Brain microvascular endothelial cell (primary cell): ENCODE data around the gene OGT.
A peak's percentile ranks its signal among the peaks of the same experiment; 100 is the strongest.
"Not testable (repeated sequence)": the region's sequence is repeated elsewhere in the genome, so short reads cannot be mapped to it uniquely, and the experiment has no call there.

Source experiments
- DNase-seq: peaks from one replicate; pipeline ENCODE4 v3.0.0-alpha.2; 2020
- H3K27ac ChIP-seq: fragments of 250-450 bp; sonication (Bioruptor Pico); 2 replicates; pipeline ENCODE4 v1.5.1; 2020; ENCODE audit warnings: mild to moderate bottlenecking, moderate library complexity
- H3K27me3 ChIP-seq: fragments of 250-450 bp; sonication (Bioruptor Pico); replicated peaks from 2 replicates; pipeline ENCODE4 v1.5.1; 2020; ENCODE audit warnings: mild to moderate bottlenecking
- H3K36me3 ChIP-seq: fragments of 250-450 bp; sonication (Bioruptor Pico); replicated peaks from 2 replicates; pipeline ENCODE4 v1.5.1; 2020; ENCODE audit warnings: mild to moderate bottlenecking
- H3K4me3 ChIP-seq: 2 replicates; pipeline ENCODE4 v1.5.1; 2011; ENCODE audit warnings: low read depth, mild to moderate bottlenecking, control low read depth, low read length, moderate library complexity
- CTCF ChIP-seq: IDR thresholded peaks from 2 replicates; pipeline ENCODE4 v1.5.1; 2011; ENCODE audit warnings: low read depth, mild to moderate bottlenecking, moderate library complexity, low read length, control low read depth, inconsistent platforms; ENCODE audit errors: missing control alignments
- in situ Hi-C: cut with HindIII; loops from 2 replicates; pipeline ENCODE4 v1.10.0; 2017; ENCODE audit warnings: low sequenced_read_pairs, low pct_ligation_motif_present

Gene OGT

DNA sequence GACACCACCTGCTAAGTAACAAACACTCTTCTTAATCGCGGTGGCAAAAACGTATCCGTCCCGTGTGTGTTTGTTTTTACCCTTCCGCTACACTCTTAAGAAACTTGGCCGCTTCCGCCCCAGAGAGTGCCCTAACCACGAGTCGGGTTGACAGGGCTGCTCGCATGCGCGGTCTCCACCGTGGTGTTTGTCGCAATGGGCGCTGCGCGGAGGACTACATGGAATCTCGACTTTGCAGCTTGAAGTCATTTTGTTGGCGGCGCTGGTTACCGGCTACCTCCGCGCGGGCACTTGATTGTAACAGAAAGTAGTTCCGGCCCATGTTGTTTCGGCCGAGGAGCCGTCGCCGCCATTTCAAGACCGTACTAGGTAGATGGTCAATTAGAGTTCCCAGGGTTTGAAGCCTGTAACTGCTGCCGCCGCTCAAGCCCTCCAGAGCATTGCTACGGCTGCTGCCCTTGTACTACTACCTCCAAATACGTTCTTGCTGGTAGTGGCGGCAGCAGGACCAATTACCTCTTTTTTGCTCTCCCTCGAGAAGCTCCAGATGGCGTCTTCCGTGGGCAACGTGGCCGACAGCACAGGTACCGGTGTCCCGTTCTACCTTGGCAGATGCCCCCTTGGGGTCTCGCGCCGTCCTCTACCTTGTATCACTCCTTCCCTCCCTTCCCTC is at the start of gene OGT:
TSS of gene OGT (plus strand) at position 352 of the 673 bp plus-strand sequence. CDS start at position 548, 196 bp downstream.
- Histone ChIP-seq H3K36me3 (no peaks in the 10 kb centered on the region), H3K27ac (peak within 1 kb of the TSS; percentile 77), H3K4me3 (peak within 1 kb of the TSS; percentile 88), H3K27me3 (no peaks in the 10 kb centered on the region)
- no peak for TF ChIP-seq CTCF
- in situ Hi-C loops: no loop called here
- DNase-seq: peak; percentile 95

DNA sequence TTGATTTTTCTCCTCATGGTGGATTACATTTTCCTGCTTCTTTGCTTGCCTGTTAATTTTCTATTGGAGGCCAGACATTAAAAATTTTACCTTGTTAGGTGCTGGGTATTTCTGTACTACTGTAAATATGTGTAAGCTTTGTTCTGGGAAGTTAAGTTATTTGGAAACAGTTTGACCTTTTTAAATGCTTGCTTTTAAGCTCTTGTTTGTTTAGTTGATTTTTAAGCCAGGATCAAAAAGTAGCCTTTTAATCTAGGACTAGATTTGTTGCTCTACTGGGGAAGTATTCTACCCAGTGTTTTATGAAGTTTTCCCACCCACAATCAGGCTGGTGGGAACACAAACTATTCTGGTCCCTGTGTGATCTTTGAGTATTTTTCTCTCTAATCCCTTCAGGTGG is 45.1 kb upstream of the OGT start:
- Histone ChIP-seq H3K27me3 (no peaks in the 10 kb centered on the region), H3K36me3 (no peaks in the 10 kb centered on the region), H3K27ac (no peak overlapping the region), H3K4me3 (no peak overlapping the region)
- DNase-seq: no peak
- in situ Hi-C loops: no loop called here
- TF ChIP-seq CTCF: no peak

- in situ Hi-C loops: no loop called here
- DNase-seq: no peak
These were observed 43.4 kb upstream of the OGT start for GRCh38 chrX:71489540-71489939.

DNA sequence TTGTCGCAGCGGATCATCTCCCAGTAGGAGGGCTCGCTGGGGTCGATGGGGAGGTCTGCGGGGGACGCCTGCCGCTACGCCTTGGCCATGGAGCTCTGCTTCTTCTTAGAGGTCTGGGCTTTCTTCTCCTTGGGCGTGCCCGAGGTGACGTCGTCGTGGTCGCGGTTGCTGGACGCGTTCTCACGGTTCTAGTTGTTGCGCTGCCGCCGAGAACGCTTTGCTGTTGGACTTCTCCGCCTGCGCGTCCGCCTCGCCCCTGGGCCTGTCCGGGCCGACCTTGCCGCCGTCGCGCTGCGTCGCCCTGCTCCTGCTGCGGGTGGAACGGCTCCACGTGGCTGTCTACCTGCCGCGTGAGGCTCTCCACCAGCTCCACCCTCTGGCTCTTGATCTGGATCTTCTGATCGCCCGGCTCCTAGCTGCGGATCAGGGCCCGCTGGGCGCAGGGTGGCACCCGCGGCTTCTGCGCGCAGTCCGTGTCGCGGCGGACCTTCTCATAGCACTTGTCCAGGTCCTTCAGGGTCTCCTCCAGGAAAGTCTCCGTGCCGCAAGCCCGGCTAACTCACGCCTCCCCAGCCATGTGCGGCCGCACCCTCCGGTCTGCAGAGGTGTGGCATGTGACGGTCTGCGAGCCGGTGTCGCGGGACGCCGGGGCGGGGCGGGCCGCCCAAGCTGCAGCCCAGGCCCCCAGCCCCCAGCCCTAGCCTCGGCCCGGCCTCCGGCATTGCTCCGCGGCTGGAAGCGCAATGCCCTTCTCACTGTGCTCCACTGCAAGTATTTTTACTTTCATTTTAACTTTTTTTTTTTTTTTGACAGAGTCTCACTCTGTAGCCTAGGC is 40.5 kb upstream of the OGT start:
- no peak overlapping the region for H3K27ac ChIP-seq
- no peak for TF ChIP-seq CTCF
- H3K4me3 ChIP-seq: peak overlapping the region; percentile 60
- in situ Hi-C loops: no loop called here
- DNase-seq: peak; percentile 51
- H3K36me3 ChIP-seq: no peaks in the 10 kb centered on the region
- no peaks in the 10 kb centered on the region for H3K27me3 ChIP-seq

More at GRCh38 chrX:71489540-71489939, 43.4 kb upstream of the OGT start:
- no peak overlapping the region for H3K27ac ChIP-seq
- no peaks in the 10 kb centered on the region for H3K36me3 ChIP-seq
- no peak overlapping the region for H3K4me3 ChIP-seq
- no peaks in the 10 kb centered on the region for H3K27me3 ChIP-seq
- no peak for TF ChIP-seq CTCF

DNA sequence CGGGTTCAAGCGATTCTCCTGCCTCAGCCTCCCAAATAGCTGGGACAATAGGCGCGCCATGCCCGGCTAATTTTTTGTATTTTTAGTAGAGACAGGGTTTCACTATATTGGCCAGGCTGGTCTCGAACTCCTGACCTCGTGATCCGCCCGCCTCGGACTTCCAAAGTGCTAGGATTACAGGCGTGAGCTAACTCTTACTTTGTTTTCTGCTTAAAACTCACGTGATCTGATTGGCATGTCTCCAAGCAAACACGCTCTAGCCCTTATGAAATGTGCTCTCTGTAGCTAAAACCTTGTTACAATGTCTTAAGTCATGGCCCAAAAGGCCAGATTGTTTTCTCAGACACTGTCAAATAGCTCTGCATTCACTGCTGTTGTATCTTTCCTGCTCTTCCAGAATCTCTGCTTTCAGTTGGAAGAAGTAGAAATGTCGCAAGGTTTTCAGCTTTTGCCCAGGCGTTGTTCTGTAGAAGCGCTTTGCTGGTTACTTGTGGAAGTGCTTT is 39.7 kb upstream of the OGT start:
- no peak overlapping the region for H3K27ac ChIP-seq
- H3K4me3 ChIP-seq: peak overlapping the region; percentile 60
- no peaks in the 10 kb centered on the region for H3K27me3 ChIP-seq
- in situ Hi-C loops: no loop called here
- no peak for TF ChIP-seq CTCF
- no peaks in the 10 kb centered on the region for H3K36me3 ChIP-seq
- DNase-seq: no peak

- H3K27ac ChIP-seq, DNase-seq, H3K36me3 ChIP-seq, in situ Hi-C loops, H3K27me3 ChIP-seq, H3K4me3 ChIP-seq: not testable (repeated sequence)
These were observed 36.9 kb upstream of the OGT start for GRCh38 chrX:71495979-71496378.
